ENCODE data around the gene SPTLC3.

DNA sequence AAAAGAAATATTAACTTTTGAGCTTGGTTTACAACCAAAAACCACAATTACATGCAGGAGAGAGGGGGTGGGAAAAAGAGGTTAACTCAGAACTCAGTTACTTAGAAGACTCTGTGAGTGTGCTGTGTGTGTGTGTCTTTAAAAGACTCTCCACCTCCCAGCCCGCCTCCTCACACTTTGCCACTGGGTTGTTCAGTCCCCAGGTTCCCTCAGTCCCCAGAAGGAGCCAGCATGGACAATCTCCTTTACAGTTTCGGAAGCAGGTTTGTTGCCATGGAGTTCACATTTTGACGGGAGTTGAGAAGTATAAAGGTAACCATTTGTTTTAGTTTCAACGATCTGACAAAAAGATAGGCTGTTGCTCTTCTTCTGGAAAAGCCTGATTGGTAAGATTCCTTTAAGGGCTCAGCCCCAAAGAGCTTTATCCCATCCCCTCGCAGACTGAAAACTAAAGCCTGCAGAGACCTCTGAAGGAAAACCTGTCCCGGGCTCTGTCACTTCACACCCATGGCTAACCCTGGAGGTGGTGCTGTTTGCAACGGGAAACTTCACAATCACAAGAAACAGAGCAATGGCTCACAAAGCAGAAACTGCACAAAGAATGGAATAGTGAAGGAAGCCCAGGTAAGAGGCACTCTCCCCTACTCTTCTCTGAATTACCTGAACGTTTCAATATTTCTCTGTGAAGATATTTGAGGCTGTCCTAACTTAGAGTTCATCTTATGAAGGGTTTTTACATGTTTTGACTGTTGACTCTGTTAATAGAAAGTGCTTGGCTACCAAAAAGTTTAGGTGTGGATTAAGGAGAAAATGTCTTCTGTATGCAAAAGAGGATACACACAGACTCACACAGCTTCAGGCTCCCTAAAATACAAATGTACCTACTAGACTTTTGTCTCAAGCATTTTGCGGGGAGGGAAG is at the start of gene SPTLC3:
- no peak for TF ChIP-seq CTCF (IDR thresholded peaks at IDR 0.05)
- TF ChIP-seq POLR2A (IDR thresholded peaks at IDR 0.05) = peak in 1 of 2 donors; percentile 52

Measured in adrenal gland (tissue), 5 donors.